Urothelium cell line (cell line): Measurements from ENCODE around the gene CASZ1.

Experiments used
- DNase-seq: peaks from one replicate; pipeline ENCODE4 v3.0.0; 2011; ENCODE audit warnings: low spot score, mixed read lengths
- FAIRE-seq: peaks from 2 replicates; lab custom pipeline; 2011; peaks lifted over from hg19 to GRCh38; lab: Jason Lieb, UNC

Gene CASZ1

DNA sequence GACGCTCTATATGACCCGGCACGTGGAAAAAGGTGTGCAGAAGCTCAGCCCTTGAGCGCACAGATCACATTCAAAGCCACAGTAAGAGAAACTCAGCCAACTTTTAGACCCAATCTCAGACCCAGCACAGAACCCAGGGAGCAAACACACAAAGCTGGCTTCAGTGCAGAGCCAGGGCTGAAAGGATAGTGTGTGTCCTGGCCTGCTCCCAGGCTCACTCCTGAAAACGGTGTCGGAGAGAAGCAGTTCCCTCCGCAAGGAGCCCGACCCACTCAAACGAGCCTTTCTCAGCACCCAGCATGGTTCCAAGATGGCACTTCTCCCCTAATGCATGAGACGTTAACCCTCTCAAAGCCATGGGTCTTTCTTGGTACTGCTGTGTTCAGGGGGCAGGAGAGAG is 39.6 kb downstream of the CASZ1 start:
- no peak for FAIRE-seq
- no peak for DNase-seq

DNA sequence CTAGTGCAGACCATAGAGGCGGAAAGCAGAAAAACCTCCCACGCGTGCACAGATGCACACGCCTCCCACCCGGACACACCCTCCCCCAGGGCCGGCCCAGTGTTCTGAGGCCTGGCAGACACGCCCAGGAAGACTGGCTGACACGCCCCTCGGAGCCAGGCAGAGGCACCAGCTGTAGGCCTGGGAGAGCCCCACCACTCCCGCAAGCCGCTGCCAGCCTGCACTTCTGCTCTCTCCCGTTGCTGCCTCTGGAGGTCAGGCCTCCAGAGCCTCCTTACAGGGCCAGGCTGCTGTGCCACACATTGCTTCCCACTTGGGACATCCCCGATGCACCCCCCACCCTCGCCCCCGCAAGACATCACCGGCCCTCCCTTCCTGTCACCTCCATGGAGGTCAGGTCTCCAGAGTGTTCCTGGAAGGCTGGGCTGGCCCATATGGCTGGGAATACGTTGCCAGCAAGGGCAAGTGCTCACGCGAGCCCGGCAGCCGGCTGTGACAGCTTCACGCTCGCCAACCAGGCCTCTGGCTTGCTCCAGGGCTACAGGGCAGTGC is 40.4 kb downstream of the CASZ1 start:
- DNase-seq (no peak), FAIRE-seq (no peak)

DNA sequence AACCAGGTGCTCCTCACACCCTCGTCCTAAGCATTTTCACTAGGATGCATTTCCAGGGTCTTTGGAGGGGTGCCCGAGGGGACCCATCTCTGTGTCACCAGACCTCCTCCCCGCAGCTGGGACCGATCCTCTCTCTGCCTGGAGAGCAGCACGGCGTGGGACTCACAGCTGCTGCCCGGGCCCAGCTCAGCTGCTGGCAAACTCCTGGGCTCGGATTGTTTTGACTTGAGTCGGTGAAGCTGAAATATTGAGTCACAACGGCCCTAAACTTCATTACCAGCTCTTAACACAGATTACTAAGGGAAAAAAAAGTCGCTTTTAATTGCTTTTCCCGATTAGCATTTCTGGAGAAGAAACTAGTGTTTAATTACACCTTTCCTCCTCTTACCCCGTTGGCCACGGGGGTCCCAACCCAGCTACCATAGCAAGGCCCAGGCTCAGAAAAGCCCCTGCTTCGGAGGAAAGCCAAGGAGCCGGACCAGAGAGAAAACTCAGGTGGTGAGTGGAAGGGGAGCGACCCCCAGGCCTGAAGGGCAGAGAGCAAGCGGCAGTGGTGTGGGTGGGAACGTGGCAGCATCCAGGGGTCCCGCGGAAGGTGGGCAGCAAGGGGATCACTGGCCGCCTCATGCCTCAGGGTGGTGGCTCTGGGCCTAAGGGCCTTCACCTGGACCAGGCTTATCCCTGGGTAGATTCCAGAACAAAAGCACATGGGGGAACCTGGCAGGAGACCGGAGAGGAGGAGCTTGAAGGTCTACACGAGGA is 41.7 kb downstream of the CASZ1 start:
- no peak for DNase-seq
- FAIRE-seq: no peak

DNA sequence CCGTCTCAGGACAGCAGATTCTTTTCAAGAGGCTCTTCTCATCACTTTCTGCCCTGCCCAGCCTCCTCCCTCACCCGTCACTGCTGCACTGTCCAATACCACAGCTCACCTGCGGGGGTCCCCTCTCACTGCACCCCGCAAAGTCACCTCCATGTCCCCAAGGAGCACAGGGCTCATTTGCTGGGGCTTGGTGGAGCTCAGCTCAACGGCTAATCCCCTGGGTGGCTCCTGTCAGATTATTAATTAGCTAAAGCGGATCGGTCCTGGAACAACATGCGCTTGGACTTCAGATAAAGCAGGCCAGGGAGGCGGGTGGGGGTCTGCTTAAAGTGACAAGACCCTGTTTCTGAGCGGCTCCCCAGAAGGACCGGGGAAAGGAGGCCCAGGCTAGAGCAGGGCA is 43.1 kb downstream of the CASZ1 start:
- no peak for FAIRE-seq
- DNase-seq: no peak

DNA sequence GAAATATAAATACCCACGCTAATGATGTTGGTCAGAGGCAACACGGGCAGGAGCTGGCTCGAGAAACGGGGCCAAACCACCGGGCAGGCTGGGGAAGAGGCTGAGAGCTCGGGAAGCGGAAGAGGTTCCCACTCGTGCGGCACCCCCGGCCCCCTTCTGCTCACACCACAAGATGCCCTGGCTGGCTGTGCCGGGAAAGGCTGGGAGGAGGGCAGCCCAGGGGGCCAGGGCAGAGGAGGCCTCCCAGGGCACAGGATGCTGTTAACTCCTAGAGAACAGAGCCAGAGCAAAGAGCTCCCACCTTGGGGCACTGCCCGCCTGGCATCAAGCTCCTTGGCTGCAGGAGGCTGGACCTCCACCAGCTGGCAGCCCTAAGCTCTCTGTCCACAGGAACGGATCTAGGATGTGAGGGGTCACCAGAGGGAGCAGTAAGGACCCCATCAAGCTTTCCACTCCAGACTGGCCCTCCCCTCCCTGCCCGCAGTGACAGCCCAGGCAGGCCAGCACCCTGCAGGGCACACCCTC is 44.8 kb downstream of the CASZ1 start:
- FAIRE-seq (no peak), DNase-seq (no peak)

DNA sequence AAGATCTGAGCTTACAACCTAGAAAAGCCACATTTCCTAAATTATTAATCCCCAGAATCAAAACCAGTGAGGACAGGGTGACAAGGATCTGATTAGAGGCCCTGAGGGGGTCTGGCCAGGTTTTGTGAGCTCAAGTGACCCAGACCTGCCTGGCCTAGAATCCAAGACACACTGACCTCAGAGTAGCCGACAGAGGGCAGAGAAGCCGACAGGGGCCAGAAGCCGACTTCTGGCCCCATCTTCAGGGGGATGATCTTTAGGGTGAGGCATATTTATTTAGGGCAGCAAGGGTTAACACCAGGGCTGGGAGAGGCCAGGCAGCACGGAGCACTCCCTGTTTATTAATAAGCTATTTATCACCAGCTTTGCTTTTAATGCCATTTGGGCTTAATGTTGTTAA is 45.3 kb downstream of the CASZ1 start:
- DNase-seq (no peak), FAIRE-seq (no peak)

DNA sequence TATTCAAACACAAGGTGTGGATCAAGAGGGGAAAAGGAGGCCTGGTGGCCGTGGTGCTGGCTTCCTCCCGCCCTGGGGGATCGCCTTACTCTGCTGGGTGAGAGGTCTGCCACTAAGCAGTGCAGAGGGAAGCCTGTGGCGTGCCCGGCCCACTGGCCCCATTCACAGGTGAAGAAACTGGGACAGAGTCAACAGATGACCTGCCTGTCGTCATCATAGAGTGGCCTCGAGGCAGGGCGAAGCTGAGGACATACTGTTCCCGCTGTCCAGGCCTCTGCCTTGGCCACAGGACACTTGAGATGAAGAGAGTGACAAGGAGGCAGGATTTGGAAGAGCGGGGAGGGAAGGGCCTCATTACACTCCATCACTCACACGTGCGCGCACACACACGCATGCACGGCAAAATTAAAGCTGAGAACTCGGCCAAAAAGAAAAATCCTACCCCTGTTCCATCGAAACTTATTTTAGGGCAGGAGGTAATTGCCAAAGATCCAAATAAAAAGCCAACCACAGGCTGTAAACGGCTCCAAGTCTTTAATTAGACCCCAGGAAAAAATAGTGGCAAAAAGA is 50.5 kb downstream of the CASZ1 start:
- no peak for FAIRE-seq
- DNase-seq: no peak

DNA sequence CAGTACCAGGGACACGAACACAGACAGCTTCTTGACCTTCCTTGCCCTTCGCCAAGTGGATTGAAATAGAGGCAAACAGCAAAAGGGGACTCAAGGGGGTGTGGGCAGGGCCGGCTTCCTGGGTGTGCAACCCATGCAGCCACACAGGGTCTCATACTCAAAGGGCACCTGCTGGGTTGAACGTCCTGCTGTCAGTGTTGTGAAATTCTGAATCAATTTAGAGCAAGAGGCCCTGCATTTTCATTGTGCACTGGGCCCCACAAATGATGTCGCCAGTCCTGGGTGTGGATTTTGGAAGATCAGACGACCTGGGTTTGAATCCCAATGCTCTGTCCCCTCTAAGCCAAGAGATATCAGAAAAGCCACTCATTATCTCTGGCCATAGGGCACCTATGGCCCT is 51.1 kb downstream of the CASZ1 start:
- no peak for FAIRE-seq

DNA sequence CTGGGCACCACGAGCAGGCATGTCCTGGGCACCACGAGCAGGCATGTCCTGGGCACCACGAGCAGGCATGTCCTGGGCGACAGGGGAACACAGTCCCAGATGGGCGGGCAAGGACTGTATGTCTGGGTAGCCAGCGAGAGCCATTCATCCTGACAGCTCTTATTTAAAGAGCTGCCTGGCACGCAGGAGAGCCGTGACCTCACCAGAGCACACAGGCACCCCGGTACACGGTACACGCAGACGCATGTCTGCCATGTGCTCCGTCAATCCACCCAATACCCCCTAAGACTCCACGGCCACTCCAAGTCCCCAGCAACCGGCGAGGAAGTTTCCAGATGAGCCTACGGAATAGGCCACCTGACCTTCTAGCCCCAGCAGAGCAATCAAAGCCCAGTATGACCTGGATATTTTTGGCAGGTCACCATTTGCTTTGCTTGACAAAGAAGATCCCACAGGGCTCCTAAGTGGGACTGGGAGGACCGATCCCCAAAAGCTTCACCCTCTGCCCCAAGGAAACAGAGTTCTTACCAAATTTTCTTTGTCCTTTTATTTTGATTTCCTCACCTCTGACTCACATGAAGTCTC is 51.7 kb downstream of the CASZ1 start:
- FAIRE-seq: no peak
- no peak for DNase-seq

More for the DNA sequence above, 51.1 kb downstream of the CASZ1 start:
- no peak for DNase-seq

DNA sequence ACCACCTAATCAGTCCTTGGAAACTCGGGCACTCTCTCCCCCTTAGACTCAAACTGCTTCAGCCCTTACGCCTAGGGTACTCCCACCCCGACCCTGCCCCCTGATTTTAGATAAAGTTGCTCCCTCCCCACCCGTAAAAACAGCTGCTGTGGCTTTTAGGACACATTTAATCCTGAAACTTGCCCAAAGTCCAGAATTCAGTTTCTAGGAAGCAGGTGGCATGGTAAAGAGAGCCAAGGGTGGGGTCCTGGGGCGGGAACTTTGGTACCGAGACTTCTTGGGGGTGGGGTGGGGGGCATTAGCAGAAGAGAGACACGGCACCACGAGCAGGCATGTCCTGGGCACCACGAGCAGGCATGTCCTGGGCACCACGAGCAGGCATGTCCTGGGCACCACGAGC is 52.4 kb downstream of the CASZ1 start:
- FAIRE-seq (no peak), DNase-seq (no peak)

DNA sequence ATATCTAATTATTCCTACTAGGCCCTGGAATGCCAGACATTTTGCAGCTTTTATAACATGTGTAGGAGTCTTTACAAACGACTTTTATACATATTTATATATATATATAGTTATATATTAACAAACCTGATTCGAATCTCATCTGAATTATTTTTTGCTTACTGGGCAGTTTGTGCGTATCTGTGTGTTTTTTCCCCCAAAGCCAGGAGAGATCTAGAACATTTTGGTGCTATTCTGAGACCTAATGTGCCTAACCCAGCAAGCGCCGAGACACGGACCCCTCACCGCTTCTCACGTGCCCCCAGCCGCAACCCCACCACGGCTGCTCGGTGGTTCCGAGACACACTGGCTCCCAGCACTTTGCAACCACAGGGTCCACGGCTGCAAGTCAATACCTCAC is 54.8 kb downstream of the CASZ1 start:
- DNase-seq: no peak
- no peak for FAIRE-seq

DNA sequence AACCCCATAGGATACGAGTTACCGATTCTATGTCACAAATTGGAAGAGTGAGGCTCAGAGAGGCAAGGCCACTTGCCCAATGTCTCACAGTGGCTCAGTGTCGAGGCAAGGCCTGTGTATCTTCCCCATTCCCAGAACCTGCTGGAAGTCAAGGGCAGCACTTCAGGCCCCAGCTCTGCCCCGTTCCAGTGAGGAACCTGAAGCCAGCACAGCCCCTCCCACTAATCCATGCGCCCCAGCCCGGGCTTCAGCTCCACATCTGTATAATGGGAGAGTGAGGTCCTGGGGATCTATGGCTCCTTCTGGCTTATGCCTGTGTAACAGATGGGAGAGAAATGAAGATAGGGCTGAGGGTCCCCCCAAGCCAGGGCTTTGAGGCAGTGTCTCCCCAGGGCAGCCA is 56.3 kb downstream of the CASZ1 start:
- DNase-seq (no peak), FAIRE-seq (no peak)

DNA sequence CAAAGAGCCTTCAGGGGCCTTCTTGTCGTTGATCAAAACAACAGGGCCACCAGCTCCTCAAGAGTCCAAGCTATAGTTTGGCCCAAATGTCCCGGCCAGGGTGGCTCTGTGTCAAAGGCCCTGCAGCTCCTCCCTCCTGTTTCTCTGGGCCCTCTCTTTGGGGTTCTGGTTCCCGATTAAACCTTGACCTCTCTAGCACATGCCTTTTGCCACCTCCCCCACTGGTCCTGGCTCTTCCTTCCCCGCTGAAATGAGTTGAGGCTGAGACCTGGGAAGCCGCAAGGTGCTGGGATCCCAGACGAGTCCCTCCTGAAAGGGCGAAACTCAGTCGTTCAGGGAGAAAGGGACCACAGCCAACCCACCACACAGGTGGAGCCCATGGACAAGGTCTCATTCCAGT is 56.9 kb downstream of the CASZ1 start:
- FAIRE-seq: no peak
- no peak for DNase-seq

DNA sequence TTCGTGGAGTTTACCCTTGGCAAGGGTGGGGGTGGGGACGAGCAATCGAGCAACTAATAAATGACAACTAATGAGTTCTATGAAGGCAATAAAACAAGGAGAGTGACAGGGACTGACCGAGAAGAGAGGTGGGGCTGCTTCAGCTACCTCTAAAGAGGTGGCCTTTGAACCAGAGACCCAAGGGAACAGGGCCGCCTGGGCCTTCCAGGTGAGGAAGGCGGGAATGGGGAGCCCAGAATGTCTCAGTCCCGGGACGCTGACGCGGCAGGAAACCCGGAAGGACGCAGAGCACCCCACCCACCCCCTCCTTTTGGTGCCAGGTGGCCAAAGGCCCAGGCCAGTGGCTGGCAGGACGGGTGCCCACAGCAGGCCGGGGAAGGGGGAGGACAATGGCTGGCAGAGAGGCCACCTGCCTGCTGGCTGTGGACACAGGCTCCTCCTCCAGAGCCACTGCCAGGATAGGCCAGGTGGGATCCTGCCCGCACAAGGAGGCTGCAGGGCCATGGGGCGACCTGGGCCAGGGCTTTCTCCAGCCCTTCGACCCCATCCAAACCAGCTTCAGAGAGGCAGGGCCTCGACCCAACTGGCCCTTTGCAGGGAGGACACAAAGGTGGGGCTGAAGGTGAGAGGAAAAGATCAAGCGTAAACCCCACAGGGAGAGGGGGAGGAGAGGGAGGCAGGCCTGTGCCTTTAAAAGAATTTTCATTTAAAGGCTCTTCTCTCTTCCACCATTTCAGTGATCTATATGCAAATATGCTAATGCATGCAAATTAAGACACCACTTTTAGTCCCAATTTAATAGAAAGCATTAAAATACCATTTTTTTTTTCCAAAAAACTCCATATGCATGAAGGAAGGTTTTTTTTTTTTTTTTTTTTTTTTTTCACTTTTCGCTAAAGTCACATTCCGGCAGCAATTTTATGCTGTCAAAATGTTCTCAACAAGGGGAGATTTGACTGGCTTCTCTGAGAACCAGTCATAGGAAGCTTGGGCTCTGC is 58.1 kb downstream of the CASZ1 start:
- no peak for FAIRE-seq
- no peak for DNase-seq

DNA sequence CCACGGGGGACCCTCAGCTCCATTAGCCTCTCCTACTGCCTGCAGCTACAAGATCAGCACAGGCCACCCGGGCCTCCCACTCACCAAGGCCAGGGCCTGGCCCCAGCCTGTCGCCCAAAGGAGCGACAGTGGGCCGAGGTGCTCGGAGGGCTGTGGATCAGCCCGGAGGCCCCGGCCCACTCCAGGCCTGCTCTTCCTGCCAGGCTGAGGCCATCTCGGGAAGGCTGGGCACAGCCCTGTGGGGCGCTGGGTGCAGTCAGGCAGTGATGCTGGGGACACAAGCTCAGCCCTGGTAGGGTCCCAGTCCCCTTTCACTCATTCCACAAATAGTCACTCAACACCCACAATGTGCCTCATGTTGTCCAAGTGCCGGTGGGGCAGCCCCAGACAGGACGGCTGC is 58.8 kb downstream of the CASZ1 start:
- FAIRE-seq: no peak
- no peak for DNase-seq

DNA sequence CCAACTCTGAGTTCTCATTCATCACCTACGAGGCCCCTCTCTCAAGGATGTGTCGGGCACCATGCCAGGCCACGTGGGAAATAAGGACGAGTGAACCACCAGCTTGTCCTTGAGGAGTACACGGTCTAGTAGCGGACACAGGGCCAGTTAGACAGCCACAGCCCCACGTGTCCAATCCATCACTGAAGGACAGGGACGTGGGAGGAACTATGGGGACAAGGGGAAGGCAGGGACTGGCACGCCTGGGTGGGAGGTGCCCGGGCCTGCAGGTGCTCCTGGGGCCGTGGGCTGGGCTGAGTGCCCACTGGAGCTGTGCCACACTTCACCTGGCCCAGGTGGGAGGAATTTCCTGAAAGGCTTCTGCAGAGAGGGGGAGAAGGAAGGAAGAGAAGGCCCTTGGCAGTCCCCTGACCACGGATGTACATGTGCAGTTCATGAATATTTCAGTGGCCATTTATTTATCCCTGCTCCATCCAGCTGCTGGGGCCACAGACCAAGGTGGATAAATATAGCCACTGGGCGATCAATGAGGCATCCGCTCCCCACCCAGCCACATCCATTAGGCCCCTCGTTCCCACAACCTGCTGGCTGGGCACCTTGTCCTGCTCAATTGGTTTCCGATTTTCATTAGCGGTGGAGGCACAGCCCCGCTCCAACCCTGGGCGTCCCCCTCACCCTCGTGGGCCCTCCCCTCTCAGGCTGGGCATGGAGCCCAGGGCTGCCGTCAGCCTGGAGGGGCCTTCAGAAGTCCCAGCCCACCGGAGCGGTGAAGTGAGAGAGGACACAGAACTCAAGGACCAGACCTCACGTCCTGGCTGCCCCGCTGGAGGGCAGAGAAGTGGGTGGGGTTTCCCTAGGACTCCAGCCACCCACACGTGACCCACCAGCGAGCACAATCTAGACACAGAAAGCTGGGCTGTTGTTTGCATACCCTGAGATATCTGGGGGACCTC is 59.5 kb downstream of the CASZ1 start:
- no peak for FAIRE-seq
- no peak for DNase-seq

DNA sequence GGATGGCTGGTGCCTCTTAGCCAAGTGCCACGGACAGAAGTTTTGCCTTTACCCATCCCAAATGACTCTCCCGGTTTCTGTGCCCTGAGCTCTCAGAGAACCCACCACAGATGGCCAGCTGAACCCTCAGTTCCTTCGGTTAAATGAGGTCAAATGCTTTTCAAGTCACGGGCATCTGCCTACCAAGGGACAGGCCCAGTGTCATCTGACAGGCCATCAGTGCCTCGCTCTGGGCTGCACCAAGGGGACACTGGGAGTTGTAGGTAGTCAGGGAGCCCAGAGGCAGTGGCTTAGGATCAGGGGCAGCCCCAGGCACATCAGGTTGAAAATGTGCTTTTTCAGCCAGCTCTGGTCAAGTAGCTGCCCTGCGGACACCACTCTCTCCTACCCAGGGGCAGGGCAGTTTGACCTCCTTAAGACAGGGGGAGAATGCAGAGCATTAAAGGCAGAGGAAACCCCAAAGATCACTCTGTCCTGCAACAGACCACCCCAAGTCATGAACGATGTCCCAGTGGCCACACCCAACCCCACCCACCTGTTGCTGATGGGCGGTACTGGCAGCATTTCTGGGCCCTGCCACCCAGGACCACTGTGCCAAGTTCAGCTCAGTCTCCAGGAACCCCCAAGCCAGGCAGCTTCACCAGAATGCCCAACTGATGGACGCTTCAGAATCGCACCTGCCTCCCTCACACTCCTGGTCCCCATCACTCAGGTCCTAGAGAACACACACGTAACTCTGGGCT is 60.7 kb downstream of the CASZ1 start:
- FAIRE-seq (no peak), DNase-seq (no peak)

DNA sequence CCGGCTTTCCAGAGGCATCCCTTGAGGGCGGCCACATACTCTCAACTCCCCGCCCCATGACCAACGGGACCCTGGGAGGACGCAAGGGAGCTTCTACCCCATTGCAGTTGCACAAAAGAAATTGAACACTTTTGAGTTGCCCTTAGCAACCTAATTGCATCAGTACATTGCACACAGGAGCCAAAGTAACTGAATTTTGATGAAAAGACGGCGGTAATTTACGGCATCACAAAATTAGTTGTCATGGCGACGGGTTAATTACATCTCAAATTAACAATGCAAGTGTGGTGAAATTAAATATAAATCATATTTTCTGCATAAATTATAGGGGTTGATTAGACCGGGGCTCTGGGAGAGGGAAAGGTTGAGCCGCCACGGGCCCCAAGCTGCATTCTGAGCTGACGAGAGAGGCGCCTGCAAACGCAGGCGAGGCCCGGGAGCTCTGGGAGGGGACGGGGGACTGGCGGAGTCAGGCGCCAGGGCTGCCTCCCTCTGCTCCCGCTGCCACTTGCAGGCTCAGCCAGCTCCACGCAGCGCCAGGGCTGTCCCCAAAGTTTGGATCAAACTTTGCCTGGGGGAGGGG is 61.4 kb downstream of the CASZ1 start:
- FAIRE-seq: no peak
- no peak for DNase-seq

DNA sequence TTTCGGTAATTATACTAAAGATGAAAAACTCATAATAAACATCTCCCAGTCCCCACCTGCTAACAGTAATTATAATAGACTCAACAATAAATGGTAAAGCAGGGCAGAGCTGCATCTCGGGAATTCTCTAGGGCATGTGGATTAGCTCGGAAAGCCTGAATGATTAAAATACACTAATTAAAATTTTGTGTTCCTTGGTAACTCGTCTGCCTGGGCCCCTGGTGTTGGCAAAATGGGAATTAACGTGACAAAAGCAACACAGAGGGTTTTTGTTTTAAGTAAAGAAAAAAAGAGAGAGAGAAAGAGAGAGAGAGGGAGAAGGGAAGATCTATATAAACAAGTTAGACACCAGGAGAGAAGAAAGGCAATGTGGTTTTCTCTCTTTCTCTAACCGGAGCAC is 62.1 kb downstream of the CASZ1 start:
- FAIRE-seq: no peak
- no peak for DNase-seq
